Neural crest cell (in vitro differentiated cells): ENCODE measurements around the gene ABITRAM. TPM values are rescaled to one million over a fixed set of nuclear protein-coding genes. Genes with fewer than 3 reads are reported as not detected.
A peak's percentile ranks its signal among the peaks of the same experiment; 100 is the strongest.
"Not testable (repeated sequence)": the region's sequence is repeated elsewhere in the genome, so short reads cannot be mapped to it uniquely, and the experiment has no call there.

Experiments used
- DNase-seq: peaks from one replicate; pipeline ENCODE4 v3.0.0; 2021; ENCODE audit warnings: low read depth, mixed read lengths, low spot score
- H3K27ac Mint-ChIP-seq: one replicate; pipeline ENCODE4 v1.8.0; 2021; ENCODE audit warnings: mild to moderate bottlenecking, mixed read lengths; ENCODE audit not compliant: unreplicated experiment
- H3K27me3 Mint-ChIP-seq: 2 replicates; pipeline ENCODE4 v1.8.0; 2021; ENCODE audit warnings: low read depth, mild to moderate bottlenecking, mixed read lengths
- H3K36me3 Mint-ChIP-seq: 2 replicates; pipeline ENCODE4 v1.8.0; 2021; ENCODE audit warnings: low read depth, mild to moderate bottlenecking, mixed read lengths
- H3K4me1 Mint-ChIP-seq: 2 replicates; pipeline ENCODE4 v1.8.0; 2021; ENCODE audit warnings: mixed read lengths
- H3K4me3 Mint-ChIP-seq: one replicate; pipeline ENCODE4 v1.8.0; 2021; ENCODE audit warnings: mild to moderate bottlenecking, mixed read lengths
- H3K9me3 Mint-ChIP-seq: 2 replicates; pipeline ENCODE4 v1.8.0; 2021; ENCODE audit warnings: mixed read lengths
- total RNA-seq: library from RNA; stranded (reverse); gene quantifications from 2 replicates; pipeline ENCODE4 v1.2.1, GENCODE V29; 2021
- TF ChIP-seq, protein P1 (sequence below): fragments of 200-600 bp; sonication (generic); conservative IDR thresholded peaks from 2 replicates; pipeline ENCODE4 v1.5.0; 2021; ENCODE audit warnings: antibody characterized with exemption, mild to moderate bottlenecking

Gene ABITRAM
- total RNA-seq, 1 donor from 2014 or later = 14.1 TPM

DNA sequence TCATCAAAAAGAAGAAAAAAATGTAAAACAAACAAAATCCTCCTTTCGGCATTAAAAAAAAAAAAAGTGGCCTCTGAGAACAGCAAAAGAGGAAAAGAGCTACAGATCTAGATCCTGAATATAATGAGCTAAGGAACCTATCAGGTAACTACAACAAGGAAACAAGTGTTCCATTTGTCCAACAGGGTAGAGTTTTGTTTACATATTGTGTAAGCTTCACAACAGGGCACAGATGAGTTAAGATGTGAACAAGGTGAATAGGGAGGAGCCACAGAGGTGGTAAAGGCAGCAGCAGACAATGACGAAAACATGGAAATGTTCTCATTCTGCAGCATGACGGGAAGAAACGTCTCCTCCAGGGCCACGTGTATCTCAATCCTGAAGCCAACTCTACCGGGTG is 14.7 kb upstream of the ABITRAM start:
- peaks cover 11% of the 10 kb centered on the region for H3K36me3 Mint-ChIP-seq
- TF ChIP-seq, protein P1, sequence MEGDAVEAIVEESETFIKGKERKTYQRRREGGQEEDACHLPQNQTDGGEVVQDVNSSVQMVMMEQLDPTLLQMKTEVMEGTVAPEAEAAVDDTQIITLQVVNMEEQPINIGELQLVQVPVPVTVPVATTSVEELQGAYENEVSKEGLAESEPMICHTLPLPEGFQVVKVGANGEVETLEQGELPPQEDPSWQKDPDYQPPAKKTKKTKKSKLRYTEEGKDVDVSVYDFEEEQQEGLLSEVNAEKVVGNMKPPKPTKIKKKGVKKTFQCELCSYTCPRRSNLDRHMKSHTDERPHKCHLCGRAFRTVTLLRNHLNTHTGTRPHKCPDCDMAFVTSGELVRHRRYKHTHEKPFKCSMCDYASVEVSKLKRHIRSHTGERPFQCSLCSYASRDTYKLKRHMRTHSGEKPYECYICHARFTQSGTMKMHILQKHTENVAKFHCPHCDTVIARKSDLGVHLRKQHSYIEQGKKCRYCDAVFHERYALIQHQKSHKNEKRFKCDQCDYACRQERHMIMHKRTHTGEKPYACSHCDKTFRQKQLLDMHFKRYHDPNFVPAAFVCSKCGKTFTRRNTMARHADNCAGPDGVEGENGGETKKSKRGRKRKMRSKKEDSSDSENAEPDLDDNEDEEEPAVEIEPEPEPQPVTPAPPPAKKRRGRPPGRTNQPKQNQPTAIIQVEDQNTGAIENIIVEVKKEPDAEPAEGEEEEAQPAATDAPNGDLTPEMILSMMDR = no peak
- no peaks in the 10 kb centered on the region for H3K27me3 Mint-ChIP-seq
- H3K9me3 Mint-ChIP-seq = no peaks in the 10 kb centered on the region
- DNase-seq = no peak
- H3K27ac Mint-ChIP-seq = no peak overlapping the region
- no peaks in the 10 kb centered on the region for H3K4me1 Mint-ChIP-seq
- H3K4me3 Mint-ChIP-seq = no peak overlapping the region

DNA sequence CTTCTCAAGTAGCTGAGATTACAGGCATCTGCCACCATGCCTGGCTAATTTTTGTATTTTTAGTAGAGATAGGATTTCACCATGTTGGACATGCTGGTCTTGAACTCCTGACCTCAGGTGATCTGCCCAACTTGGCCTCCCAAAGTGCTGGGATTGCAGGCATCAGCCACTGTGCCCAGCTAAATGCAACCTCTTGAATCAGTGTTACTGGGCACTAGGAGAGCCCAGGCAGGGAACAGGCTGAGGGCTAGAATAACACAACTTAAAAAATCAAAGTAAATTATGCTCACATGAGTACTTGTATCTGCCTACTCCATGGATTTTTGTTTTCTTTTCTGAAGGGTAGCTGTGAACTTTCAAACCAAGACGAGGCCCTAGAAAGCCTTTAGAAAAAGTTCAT is 13.8 kb upstream of the ABITRAM start:
- not testable (repeated sequence) for H3K27me3 Mint-ChIP-seq, DNase-seq, H3K36me3 Mint-ChIP-seq, H3K4me3 Mint-ChIP-seq, H3K4me1 Mint-ChIP-seq, H3K9me3 Mint-ChIP-seq, H3K27ac Mint-ChIP-seq

DNA sequence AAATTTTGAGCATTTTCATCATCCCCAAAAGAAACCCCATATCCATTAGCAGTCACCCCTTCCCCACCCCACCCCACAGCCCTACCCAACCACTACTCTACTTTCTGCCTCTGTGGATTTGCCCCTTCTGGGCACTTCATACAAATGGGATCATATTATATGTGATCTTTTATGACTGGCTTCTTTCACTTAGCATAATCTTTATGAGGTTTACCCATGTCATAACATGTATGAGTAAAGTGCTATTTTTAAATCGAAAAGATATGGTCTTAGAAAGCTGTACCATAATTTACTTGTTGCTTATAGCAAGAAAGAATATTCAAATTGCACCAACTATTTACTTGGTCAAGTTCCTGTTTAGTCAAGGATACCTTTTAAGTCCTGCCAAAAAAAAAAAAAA is 13.0 kb upstream of the ABITRAM start:
- no peak for DNase-seq
- Mint-ChIP-seq H3K4me3 (no peak overlapping the region), H3K9me3 (no peaks in the 10 kb centered on the region), H3K36me3 (peaks cover 7% of the 10 kb centered on the region), H3K4me1 (no peaks in the 10 kb centered on the region), H3K27me3 (no peaks in the 10 kb centered on the region), H3K27ac (no peak overlapping the region)
- TF ChIP-seq, protein P1 = no peak

DNA sequence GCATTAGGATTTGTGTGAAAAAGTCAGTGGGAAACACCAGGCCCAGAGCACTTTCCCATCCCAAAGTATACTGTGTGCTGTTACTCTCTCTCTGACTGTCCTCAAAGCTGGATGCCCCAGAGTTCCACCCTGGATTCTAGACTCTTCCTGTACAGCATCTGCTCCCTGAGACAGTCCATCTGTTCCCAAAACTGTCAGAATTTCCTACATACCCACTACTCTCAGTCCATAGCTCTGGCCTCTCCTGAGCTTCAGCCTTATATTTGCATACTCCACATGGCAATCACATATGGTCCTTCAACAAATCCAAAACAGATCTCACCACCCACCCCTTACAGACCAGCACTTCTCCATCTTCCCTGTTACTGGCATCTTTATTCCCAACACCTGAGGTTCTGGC is 9.7 kb upstream of the ABITRAM start:
- Mint-ChIP-seq H3K27ac (no peak overlapping the region), H3K9me3 (no peaks in the 10 kb centered on the region), H3K4me1 (no peaks in the 10 kb centered on the region), H3K36me3 (peaks cover 12% of the 10 kb centered on the region), H3K4me3 (no peak overlapping the region), H3K27me3 (no peaks in the 10 kb centered on the region)
- TF ChIP-seq, protein P1 = no peak
- no peak for DNase-seq

DNA sequence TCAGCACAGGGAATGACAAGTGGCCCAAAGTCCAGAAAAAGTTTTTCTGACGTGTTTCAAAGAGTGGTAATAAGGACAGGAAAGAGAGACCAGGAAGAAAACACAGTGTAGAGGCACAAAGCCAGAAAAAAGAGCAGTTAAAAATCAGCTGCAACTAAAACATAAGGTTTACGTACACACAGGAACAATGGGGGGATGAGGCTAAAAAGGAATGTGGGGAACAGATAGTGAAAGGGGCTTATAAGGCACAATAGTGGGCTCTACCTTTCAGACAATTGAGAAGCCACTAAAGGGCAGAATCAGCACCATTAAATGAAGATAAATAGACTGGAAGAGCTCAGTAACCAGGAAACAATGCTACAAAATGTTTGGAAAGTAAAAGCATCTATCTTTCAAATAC is 5.8 kb upstream of the ABITRAM start:
- TF ChIP-seq, protein P1 = no peak
- H3K36me3 Mint-ChIP-seq = peaks cover 11% of the 10 kb centered on the region
- peaks cover 19% of the 10 kb centered on the region for H3K4me1 Mint-ChIP-seq
- no peaks in the 10 kb centered on the region for H3K27me3 Mint-ChIP-seq
- no peaks in the 10 kb centered on the region for H3K9me3 Mint-ChIP-seq
- no peak overlapping the region for H3K4me3 Mint-ChIP-seq
- H3K27ac Mint-ChIP-seq = no peak overlapping the region
- no peak for DNase-seq

DNA sequence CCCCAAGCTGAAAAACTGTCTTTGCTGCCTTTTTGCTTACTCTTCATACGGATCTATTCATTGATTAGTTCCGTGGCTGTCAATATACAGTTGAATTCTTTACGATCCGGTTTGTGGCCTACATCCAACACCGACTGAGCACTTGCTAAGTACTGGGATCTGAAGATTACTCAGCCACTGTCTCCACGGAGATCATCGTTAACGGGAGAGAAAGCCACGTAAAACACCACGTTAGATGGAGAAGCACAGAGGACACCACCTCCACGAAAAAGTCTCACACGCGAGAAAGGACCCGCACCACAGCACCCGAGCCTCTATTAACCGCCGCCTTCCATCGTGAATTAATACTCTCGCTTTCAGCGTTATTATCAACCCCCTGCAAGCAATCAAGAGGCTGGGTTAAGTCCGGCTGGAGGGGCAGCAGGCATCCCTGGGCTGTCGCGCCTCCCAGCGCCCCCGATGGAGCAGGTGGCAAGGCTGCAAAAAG is 926 bp upstream of the ABITRAM start:
- Mint-ChIP-seq H3K4me3 (peak overlapping the region; percentile 100), H3K4me1 (peaks cover 30% of the 10 kb centered on the region)

More for the DNA sequence above, 926 bp upstream of the ABITRAM start:
- TF ChIP-seq, protein P1 = no peak
- no peaks in the 10 kb centered on the region for H3K9me3 Mint-ChIP-seq
- H3K27ac Mint-ChIP-seq = peak overlapping the region; percentile 97
- peaks cover 1% of the 10 kb centered on the region for H3K36me3 Mint-ChIP-seq
- no peak for DNase-seq
- H3K27me3 Mint-ChIP-seq = no peaks in the 10 kb centered on the region
